ENCODE measurements around the gene KIAA0825.

KIAA0825 gene

DNA sequence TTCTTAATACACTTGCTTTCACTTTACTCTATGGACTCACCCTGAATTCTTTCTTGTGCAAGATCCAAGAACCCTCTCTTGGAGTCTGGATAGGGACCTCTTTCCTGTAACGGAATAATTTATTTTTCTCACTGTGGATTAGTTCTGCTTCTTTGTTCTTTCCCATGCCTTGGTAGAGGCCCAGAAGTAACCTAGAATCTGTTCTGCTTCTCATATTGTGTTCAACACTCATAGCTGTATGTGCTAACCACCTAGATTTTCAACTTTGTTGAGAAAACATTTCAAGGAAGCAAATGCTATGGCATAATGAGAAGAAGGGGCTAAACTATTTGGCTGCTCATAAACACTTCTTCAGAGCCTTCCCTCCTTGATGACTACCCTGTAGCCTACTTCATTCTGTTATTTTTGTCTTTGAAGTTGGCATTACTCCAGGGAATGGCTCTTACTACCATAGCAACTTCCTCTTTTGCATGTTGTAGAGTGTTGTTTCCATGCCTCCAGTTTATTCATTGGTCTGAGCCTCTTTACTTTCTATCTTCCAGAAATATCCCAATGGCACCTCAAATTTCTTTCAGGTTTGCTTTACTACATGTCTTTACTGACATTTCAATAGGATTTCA lies 74.3 kb downstream of the KIAA0825 start:
- no peak for DNase-seq (ENCODE audit: low read depth)
- no peak overlapping the region for H3K4me3 ChIP-seq (ENCODE audit: low read depth, low read length)
- TF ChIP-seq, protein P1, sequence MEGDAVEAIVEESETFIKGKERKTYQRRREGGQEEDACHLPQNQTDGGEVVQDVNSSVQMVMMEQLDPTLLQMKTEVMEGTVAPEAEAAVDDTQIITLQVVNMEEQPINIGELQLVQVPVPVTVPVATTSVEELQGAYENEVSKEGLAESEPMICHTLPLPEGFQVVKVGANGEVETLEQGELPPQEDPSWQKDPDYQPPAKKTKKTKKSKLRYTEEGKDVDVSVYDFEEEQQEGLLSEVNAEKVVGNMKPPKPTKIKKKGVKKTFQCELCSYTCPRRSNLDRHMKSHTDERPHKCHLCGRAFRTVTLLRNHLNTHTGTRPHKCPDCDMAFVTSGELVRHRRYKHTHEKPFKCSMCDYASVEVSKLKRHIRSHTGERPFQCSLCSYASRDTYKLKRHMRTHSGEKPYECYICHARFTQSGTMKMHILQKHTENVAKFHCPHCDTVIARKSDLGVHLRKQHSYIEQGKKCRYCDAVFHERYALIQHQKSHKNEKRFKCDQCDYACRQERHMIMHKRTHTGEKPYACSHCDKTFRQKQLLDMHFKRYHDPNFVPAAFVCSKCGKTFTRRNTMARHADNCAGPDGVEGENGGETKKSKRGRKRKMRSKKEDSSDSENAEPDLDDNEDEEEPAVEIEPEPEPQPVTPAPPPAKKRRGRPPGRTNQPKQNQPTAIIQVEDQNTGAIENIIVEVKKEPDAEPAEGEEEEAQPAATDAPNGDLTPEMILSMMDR (IDR thresholded peaks at IDR 0.05; ENCODE audit: low read depth, low read length, missing control alignments) = no peak
- in situ Hi-C loops (cut with HindIII; ENCODE audit: low sequenced_read_pairs) = no loop called here

DNA sequence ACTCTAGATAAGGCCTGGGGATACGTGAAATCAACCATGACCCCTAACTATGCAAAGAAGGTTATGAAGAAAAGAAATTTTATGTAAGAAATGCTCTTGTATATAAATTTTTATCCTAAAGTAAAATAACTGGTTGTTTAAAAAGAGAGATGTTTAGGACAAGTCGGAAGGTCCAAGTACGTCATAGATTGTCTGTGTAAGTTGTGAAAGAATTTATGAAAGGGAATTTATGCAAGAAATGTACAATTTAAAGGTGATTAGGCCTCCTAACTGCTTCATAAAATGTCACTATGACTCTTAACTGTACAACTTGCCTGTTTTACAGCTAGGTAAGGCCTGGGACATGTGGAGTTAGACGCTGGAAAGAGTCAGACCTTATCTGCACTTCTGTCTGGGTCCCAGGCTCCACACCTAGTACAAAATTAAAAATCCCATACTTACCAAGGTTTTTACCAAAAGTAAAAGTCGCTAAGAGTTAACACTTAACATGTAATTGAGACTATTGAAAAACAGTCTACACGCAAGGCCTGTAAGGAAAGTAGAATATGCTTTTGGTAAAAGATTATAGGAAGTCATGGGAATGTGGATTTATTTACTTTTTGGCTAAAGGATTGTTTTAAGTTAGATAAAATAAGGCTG lies 77.4 kb downstream of the KIAA0825 start:
- TF ChIP-seq, protein P1 (IDR thresholded peaks at IDR 0.05; ENCODE audit: low read depth, low read length, missing control alignments) = no peak
- DNase-seq (ENCODE audit: low read depth) = no peak
- in situ Hi-C loops (cut with HindIII; ENCODE audit: low sequenced_read_pairs) = no loop called here
- H3K4me3 ChIP-seq (ENCODE audit: low read depth, low read length) = no peak overlapping the region

DNA sequence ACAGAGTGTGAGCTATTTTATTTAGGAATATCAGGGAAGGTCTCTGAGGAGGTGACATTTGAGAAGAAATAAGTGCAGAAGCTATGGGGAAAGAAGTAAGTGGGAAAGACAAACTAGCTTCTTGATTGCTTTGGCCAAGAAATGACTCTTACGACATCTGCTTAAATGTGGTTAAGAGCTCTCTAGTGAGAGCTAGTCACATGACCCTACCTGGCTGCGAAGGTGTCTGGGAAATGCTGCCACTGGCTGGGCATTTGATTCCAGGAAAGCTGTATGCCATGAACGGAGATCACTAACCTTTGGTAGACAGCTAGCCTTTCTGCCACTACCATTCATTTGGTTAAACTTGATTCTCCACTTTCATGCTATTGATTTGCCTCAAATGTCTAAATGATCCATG lies 80.1 kb downstream of the KIAA0825 start:
- TF ChIP-seq, protein P1 (IDR thresholded peaks at IDR 0.05; ENCODE audit: low read depth, low read length, missing control alignments) = no peak
- DNase-seq (ENCODE audit: low read depth) = no peak
- no peak overlapping the region for H3K4me3 ChIP-seq (ENCODE audit: low read depth, low read length)
- in situ Hi-C loops (cut with HindIII; ENCODE audit: low sequenced_read_pairs) = no loop called here

DNA sequence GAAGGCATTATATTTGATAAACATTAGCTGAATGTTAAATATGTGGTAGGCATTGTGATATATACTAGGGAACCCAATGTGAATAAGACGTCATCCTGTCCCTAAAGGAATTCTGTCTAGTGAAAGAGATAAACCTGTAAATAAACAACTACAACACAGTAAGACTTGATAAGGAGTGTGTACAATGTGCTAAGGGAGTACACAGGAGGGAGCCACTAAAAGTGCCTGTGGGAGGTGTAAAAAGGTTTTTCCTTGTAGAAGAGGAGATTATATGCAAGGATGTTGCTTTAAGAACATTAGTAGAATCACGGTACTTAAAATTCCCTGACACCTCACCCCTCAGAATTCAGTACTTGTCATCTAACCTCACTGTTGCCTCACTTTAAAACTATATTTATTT lies 91.7 kb downstream of the KIAA0825 start:
- in situ Hi-C loops (cut with HindIII; ENCODE audit: low sequenced_read_pairs) = no loop called here
- DNase-seq (ENCODE audit: low read depth) = no peak
- H3K4me3 ChIP-seq (ENCODE audit: low read depth, low read length) = no peak overlapping the region
- TF ChIP-seq, protein P1 (IDR thresholded peaks at IDR 0.05; ENCODE audit: low read depth, low read length, missing control alignments) = no peak

DNA sequence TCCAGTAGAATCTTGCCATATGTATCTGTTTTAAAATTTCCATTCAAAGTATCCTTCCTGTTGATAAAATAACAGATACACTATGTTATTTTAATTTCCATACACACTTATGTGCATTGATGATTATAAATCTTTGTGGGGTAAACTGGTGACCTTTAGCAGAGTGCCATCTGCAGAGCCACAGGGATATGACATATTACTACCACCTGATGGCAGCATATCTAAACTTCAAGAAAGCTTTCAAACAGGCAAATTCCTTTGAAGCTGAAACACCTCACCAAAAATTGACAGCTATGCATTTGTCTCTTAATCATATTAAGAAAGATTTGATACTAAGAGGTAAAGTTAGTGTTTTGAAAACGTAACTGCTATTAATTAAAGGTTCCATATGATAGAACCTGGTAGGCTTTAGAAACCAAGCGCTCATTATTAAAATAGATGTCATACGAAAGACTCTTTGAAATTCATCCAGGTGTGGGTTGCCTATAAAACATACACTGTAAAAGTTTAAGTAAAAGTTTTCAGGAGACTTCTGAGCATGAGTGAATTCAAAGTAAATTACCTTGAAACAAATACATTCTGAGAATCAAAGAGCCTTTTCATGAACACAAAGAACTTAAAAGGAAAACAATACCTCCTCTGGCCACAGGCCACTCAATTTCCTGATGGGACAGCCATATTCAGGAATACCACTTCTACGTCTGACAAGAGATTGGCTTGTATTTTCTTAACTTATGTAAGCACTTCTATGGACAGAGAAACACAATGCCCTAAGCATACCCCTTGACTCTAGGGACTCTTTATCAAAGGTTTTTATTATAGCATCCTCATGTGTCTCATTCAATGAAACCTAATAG lies 93.3 kb downstream of the KIAA0825 start:
- no peak overlapping the region for H3K4me3 ChIP-seq (ENCODE audit: low read depth, low read length)
- peak; percentile 23 for DNase-seq (ENCODE audit: low read depth)
- in situ Hi-C loops (cut with HindIII; ENCODE audit: low sequenced_read_pairs) = no loop called here
- TF ChIP-seq, protein P1 (IDR thresholded peaks at IDR 0.05; ENCODE audit: low read depth, low read length, missing control alignments) = peak; percentile 62

DNA sequence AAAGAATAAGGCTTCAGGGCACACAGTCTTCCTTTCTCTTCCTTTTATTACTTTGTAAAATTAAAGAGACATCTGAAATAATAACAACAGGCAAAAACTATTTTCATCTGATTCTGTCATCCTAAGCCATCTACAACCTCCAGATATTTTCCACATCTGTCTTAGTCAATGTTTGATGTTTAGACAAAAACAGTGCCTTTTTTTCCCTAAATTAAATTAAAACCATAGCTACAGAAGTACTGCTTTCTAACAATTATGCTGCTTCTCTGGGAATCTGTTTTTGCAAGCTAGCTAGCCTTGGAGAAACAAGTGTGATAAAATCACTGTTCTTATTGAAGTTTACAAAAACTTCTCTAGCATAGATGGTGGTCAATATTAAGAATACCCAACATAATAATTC lies 95.4 kb downstream of the KIAA0825 start:
- no peak overlapping the region for H3K4me3 ChIP-seq (ENCODE audit: low read depth, low read length)
- no peak for DNase-seq (ENCODE audit: low read depth)
- TF ChIP-seq, protein P1 (IDR thresholded peaks at IDR 0.05; ENCODE audit: low read depth, low read length, missing control alignments) = no peak
- in situ Hi-C loops (cut with HindIII; ENCODE audit: low sequenced_read_pairs) = no loop called here
